ENCODE results near the gene C2orf74.

GRCh38 chr2:61179701-61180639 is 18.0 kb downstream of the C2orf74 start:
- TF ChIP-seq CTCF (IDR thresholded peaks at IDR 0.05; ENCODE audit: insufficient read depth, low read depth, low read length) (no peak), EZH2 (IDR thresholded peaks at IDR 0.05; ENCODE audit: insufficient read depth, low read length) (no peak)
